Bronchial epithelial cell (primary cell): ENCODE measurements around the gene NFE2L2. TPM values are rescaled to one million over a fixed set of nuclear protein-coding genes. Genes with fewer than 3 reads are reported as not detected.

Experiments
- DNase-seq: peaks from one replicate; pipeline ENCODE4 v3.0.0-alpha.2; 2010; ENCODE audit warnings: low read depth
- FAIRE-seq: peaks from 2 replicates; lab custom pipeline; 2011; peaks lifted over from hg19 to GRCh38; lab: Jason Lieb, UNC
- H3K27me3 ChIP-seq: 2 replicates; pipeline ENCODE4 v1.5.1; 2011; ENCODE audit warnings: low read length; ENCODE audit not compliant: control insufficient read depth, insufficient read depth
- H3K36me3 ChIP-seq: 2 replicates; pipeline ENCODE4 v1.5.1; 2011; ENCODE audit warnings: low read length; ENCODE audit not compliant: control insufficient read depth, insufficient read depth
- H3K4me3 ChIP-seq: 2 replicates; pipeline ENCODE4 v1.5.1; 2011; ENCODE audit warnings: mild to moderate bottlenecking, low read depth, low read length, control low read depth
- CTCF ChIP-seq: IDR thresholded peaks from 2 replicates; pipeline ENCODE4 v1.5.1; 2011; ENCODE audit warnings: mild to moderate bottlenecking, moderate library complexity, low read length, control low read depth, inconsistent platforms; ENCODE audit not compliant: insufficient read depth, severe bottlenecking
- total RNA-seq: library from RNA; depleted of rRNA; stranded (reverse); fragments of >200 nt; gene quantifications from 2 replicates; pipeline ENCODE4 v1.2.1, GENCODE V29; 2014

The NFE2L2 gene
- total RNA-seq, 1 donor from 2014 or later = 64.5 TPM

- no peak for DNase-seq
- H3K27me3 ChIP-seq = no peaks in the 10 kb centered on the region
- no peak overlapping the region for H3K4me3 ChIP-seq
- FAIRE-seq = no peak
- no peaks in the 10 kb centered on the region for H3K36me3 ChIP-seq
- no peak for TF ChIP-seq CTCF
Observed at GRCh38 chr2:177183860-177184259, 80.7 kb downstream of the NFE2L2 start.

Other genes starting within 250 kb of the NFE2L2 start
- gene HNRNPA3, start 51.9 kb downstream of the NFE2L2 start, total RNA-seq = 30.5 and 34.3 TPM in 2 replicates
- gene AGPS, start 128.0 kb upstream of the NFE2L2 start, total RNA-seq = 34.8 and 35.5 TPM in 2 replicates